Pancreas (tissue), 10 donors: Measurements from ENCODE around the gene ZNF674. TPM values are rescaled to one million over a fixed set of nuclear protein-coding genes. Genes with fewer than 3 reads are reported as not detected.
A peak's percentile ranks its signal among the peaks of the same experiment; 100 is the strongest.

Experiments used
- ATAC-seq, 4 donors: fragments of 200-7000 bp; cut with Tn5 transposase; one replicate each; pipeline versions ENCODE4 v1.8.0 to v1.9.1; 2020; ENCODE audit warnings: mild to moderate bottlenecking in 4 of 4, moderate library complexity in 4 of 4
- DNase-seq, 6 donors: peaks; one replicate each; pipeline ENCODE4 v3.0.0-alpha.2; 2020
- FAIRE-seq: peaks from 2 replicates; lab custom pipeline; 2012; peaks lifted over from hg19 to GRCh38; lab: Jason Lieb, UNC
- H3K27ac ChIP-seq, 4 donors: fragments of 200-600 bp; sonication (generic); 1 replicate in 3 of 4; 2 replicates in 1 of 4; pipeline versions ENCODE4 v1.5.0 to v1.8.0; 2020
- H3K27me3 ChIP-seq, 4 donors: fragments of 200-600 bp; one replicate each; pipeline ENCODE4 v1.8.0; 2021
- H3K36me3 ChIP-seq, 3 donors: fragments of 200-600 bp; sonication (generic) in 1 of 3; one replicate each; pipeline versions ENCODE4 v1.5.0 to v1.8.0; 2020 to 2021
- H3K4me1 ChIP-seq, 3 donors: fragments of 200-600 bp; one replicate each; pipeline ENCODE4 v1.8.0; 2021
- H3K4me3 ChIP-seq, 4 donors: fragments of 200-600 bp; sonication (generic) in 2 of 4; one replicate each; pipeline versions ENCODE4 v1.5.0 to v1.8.0; 2020 to 2021
- H3K9me3 ChIP-seq, 4 donors: fragments of 200-600 bp; one replicate each; pipeline ENCODE4 v1.8.0; 2021
- CTCF ChIP-seq, 4 donors: fragments of 200-600 bp; sonication (generic) in 3 of 4; IDR thresholded peaks; one replicate each; pipeline versions ENCODE4 v1.5.0 to v1.8.0; 2021; ENCODE audit warnings: antibody characterized with exemption in 4 of 4
- WGBS, 2 donors: extraction: QIAGEN DNeasy Blood & Tissue Kit; methylation state at CpG; one replicate each; pipeline ENCODE4 v1.1.7; 2013; 5-methylcytosine and 5-hydroxymethylcytosine counted together
- intact Hi-C, 3 donors: fragments of 100-400 bp; cut with DNase I; formaldehyde crosslinking; loops; one replicate each; pipeline versions ENCODE4 v1.11.1 to v1.14.2; 2022
- polyA plus RNA-seq, 2 donors: library from polyadenylated mRNA; stranded (reverse); fragments of 200-250 nt; gene quantifications; one replicate each; pipeline ENCODE4 v1.2.3, GENCODE V29; 2013
- total RNA-seq, 6 donors: library from RNA; stranded (reverse); fragmentation: NEBNext Ultra II Directional in 4 of 6; extraction: Animal tissue kit (Norgen Biotek cat#: 25700) in 4 of 6; gene quantifications; one replicate each; pipeline versions ENCODE4 v1.2.1 to v1.2.4, GENCODE V29; 2021 to 2023
- donor health status: healthy with polysubstance abuse.
- donor health status: DM: no; HTN: no; CAD: no; lungs with moderate emphysema.
- donor health status: DM: no; HTN: no; CAD: no.
- donor health status: control.
- donor health status: control.
- donor health status: Bipolar disorder and iron deficiency.
- donor health status: DM: yes; HTN: yes; CAD: no.
- donor health status: DM: no; HTN: no; CAD: no.
- donor health status: DM: no; HTN: no; CAD: no.
- donor health status: DM: yes; HTN: yes; CAD: no.

ZNF674 gene
- total and polyA plus RNA-seq, 8 donors: 0.80 to 2.8 (median 1.4) TPM

GRCh38 chrX:46559062-46559461, 13.8 kb upstream of the ZNF674 start:
- FAIRE-seq (no peak), DNase-seq (no peak), ATAC-seq (no peak)
- Histone ChIP-seq H3K9me3 (no peaks in the 10 kb centered on the region), H3K27me3 (no peaks in the 10 kb centered on the region), H3K27ac (no peak overlapping the region), H3K4me3 (no peak overlapping the region), H3K36me3 (no peaks in the 10 kb centered on the region), H3K4me1 (no peaks in the 10 kb centered on the region)
- no peak for TF ChIP-seq CTCF (IDR thresholded peaks at IDR 0.05)
- 87 to 92% methylated on average over 3 of the region's 3 CpGs for WGBS, 2 donors
- intact Hi-C loops: no loop called here

- Histone ChIP-seq H3K4me1 (no peaks in the 10 kb centered on the region), H3K27me3 (peaks cover 0 to 4% (median 0%) of the 10 kb centered on the region in 4 donors), H3K9me3 (no peaks in the 10 kb centered on the region), H3K4me3 (no peak overlapping the region), H3K36me3 (no peaks in the 10 kb centered on the region), H3K27ac (no peak overlapping the region)
- ATAC-seq (no peak), DNase-seq (no peak), FAIRE-seq (peak; percentile 95)
- TF ChIP-seq CTCF (IDR thresholded peaks at IDR 0.05): no peak
- WGBS, 2 donors: 48 to 52% methylated on average over 2 of the region's 2 CpGs
- intact Hi-C loops: no loop called here
Observed at GRCh38 chrX:46554942-46555341, 9.7 kb upstream of the ZNF674 start.

- no peak for DNase-seq
- peaks cover 0 to 4% (median 0%) of the 10 kb centered on the region in 4 donors for H3K27me3 ChIP-seq
- no peaks in the 10 kb centered on the region for H3K4me1 ChIP-seq
- H3K9me3 ChIP-seq: no peaks in the 10 kb centered on the region
- no peak overlapping the region for H3K4me3 ChIP-seq
- ATAC-seq: no peak
- TF ChIP-seq CTCF (IDR thresholded peaks at IDR 0.05): no peak
- H3K36me3 ChIP-seq: no peaks in the 10 kb centered on the region
- intact Hi-C loops: no loop called here
- WGBS, 2 donors: 80 to 89% methylated on average over 5 of the region's 5 CpGs
- FAIRE-seq: no peak
- no peak overlapping the region for H3K27ac ChIP-seq
Observed at GRCh38 chrX:46553935-46554334, 8.7 kb upstream of the ZNF674 start.

GRCh38 chrX:46551494-46552128, 6.4 kb upstream of the ZNF674 start:
- no peak for TF ChIP-seq CTCF (IDR thresholded peaks at IDR 0.05)
- ATAC-seq (no peak), FAIRE-seq (no peak), DNase-seq (no peak)
- Histone ChIP-seq H3K4me3 (no peak overlapping the region), H3K9me3 (no peaks in the 10 kb centered on the region), H3K27ac (no peak overlapping the region), H3K36me3 (no peaks in the 10 kb centered on the region), H3K4me1 (peaks cover 0 to 9% (median 0%) of the 10 kb centered on the region in 3 donors), H3K27me3 (peaks cover 0 to 6% (median 0%) of the 10 kb centered on the region in 4 donors)
- intact Hi-C loops: no loop called here
- WGBS, 2 donors: 63 to 86% methylated on average over 8 of the region's 8 CpGs

GRCh38 chrX:46549914-46550313, 4.7 kb upstream of the ZNF674 start:
- TF ChIP-seq CTCF (IDR thresholded peaks at IDR 0.05): no peak
- Histone ChIP-seq H3K27ac (no peak overlapping the region), H3K36me3 (no peaks in the 10 kb centered on the region), H3K4me3 (no peak overlapping the region), H3K27me3 (peaks cover 0 to 6% (median 0%) of the 10 kb centered on the region in 4 donors), H3K4me1 (peaks cover 0 to 10% (median 0%) of the 10 kb centered on the region in 3 donors), H3K9me3 (no peaks in the 10 kb centered on the region)
- DNase-seq (no peak), ATAC-seq (no peak), FAIRE-seq (no peak)
- intact Hi-C loops: no loop called here
- WGBS, 2 donors: 70% methylated on average over 1 of the region's 1 CpG
